ENCODE results near the gene CEBPZ.

GRCh38 chr2:37231241-37232130, at the start of gene CEBPZ, which contains the start of gene NDUFAF7:
- TF ChIP-seq EZH2phosphoT487 (IDR thresholded peaks at IDR 0.05; ENCODE audit: borderline replicate concordance): no peak
- TF ChIP-seq, protein P1, sequence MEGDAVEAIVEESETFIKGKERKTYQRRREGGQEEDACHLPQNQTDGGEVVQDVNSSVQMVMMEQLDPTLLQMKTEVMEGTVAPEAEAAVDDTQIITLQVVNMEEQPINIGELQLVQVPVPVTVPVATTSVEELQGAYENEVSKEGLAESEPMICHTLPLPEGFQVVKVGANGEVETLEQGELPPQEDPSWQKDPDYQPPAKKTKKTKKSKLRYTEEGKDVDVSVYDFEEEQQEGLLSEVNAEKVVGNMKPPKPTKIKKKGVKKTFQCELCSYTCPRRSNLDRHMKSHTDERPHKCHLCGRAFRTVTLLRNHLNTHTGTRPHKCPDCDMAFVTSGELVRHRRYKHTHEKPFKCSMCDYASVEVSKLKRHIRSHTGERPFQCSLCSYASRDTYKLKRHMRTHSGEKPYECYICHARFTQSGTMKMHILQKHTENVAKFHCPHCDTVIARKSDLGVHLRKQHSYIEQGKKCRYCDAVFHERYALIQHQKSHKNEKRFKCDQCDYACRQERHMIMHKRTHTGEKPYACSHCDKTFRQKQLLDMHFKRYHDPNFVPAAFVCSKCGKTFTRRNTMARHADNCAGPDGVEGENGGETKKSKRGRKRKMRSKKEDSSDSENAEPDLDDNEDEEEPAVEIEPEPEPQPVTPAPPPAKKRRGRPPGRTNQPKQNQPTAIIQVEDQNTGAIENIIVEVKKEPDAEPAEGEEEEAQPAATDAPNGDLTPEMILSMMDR (conservative IDR thresholded peaks at IDR 0.05; ENCODE audit: low read length): no peak
